ENCODE results near the gene C18orf63. TPM values are rescaled to one million over a fixed set of nuclear protein-coding genes. Genes with fewer than 3 reads are reported as not detected.
A peak's percentile ranks its signal among the peaks of the same experiment; 100 is the strongest.

C18orf63 gene
- total and polyA plus RNA-seq, 4 donors = not detected

DNA sequence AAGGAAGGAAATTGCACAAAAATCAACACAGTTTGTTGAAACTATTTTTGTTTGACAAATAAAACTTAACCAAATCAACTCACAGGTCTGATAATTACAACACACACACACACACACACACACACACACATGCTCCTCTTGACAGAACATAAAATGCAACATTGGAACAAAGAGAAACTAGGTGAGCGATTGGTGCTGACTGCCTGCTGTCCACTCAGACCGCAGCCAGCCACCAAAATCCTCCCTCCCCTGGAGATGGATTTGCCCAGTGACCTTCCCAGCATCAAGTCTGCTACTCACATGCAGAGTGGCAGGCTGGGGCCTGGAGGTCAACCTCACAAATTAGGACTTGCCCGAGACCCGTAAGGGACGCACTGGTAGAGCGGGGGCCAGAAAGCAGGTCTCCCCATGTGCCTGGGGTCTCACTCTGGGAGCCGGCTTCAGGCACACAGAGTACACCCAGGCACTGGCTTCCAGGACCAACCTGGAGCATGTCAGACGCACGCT is 80.1 kb downstream of the C18orf63 start:
- Histone ChIP-seq H3K4me1 (ENCODE audit: control insufficient read depth in 4 of 4, insufficient read depth in 4 of 4, low read length in 3 of 4) (peaks cover 0 to 9% (median 5%) of the 10 kb centered on the region in 4 donors), H3K9ac (ENCODE audit: low read depth in 1 of 2, low read length in 2 of 2) (no peak overlapping the region), H3K4me3 (ENCODE audit: low read depth in 1 of 3, low read length in 3 of 3) (no peak overlapping the region), H3K27ac (ENCODE audit: low read depth in 1 of 2, low read length in 2 of 2) (peak overlapping the region in 1 of 2 donors; percentile 14), H3K9me3 (ENCODE audit: control insufficient read depth in 4 of 4, low read length in 3 of 4) (no peaks in the 10 kb centered on the region), H3K27me3 (ENCODE audit: control insufficient read depth in 4 of 4, insufficient read depth in 4 of 4, low read length in 3 of 4) (no peaks in the 10 kb centered on the region), H3K36me3 (ENCODE audit: control insufficient read depth in 4 of 4, insufficient read depth in 3 of 4, low read depth in 1 of 4, low read length in 3 of 4) (no peaks in the 10 kb centered on the region)
- DNase-seq (ENCODE audit: low spot score) = no peak
- WGBS = 67% methylated on average over 9 of the region's 9 CpGs
- TF ChIP-seq RAD21 (IDR thresholded peaks at IDR 0.05) (no peak), TAF1 (conservative IDR thresholded peaks at IDR 0.05) (no peak), YY1 (IDR thresholded peaks at IDR 0.05) (no peak), SP1 (IDR thresholded peaks at IDR 0.05) (peak; percentile 30), GABPA (IDR thresholded peaks at IDR 0.05 in 1 of 2, conservative IDR thresholded peaks at IDR 0.05 in 1 of 2) (peak in 1 of 2 donors; percentile 26), RXRA (IDR thresholded peaks at IDR 0.05) (peak in 1 of 2 donors; percentile 64), NR2F2 (IDR thresholded peaks at IDR 0.05) (no peak), FOXA2 (IDR thresholded peaks at IDR 0.05) (peak; percentile 66), HNF4A (conservative IDR thresholded peaks at IDR 0.05) (peak; percentile 20 to 62)
- TF ChIP-seq, protein P1, sequence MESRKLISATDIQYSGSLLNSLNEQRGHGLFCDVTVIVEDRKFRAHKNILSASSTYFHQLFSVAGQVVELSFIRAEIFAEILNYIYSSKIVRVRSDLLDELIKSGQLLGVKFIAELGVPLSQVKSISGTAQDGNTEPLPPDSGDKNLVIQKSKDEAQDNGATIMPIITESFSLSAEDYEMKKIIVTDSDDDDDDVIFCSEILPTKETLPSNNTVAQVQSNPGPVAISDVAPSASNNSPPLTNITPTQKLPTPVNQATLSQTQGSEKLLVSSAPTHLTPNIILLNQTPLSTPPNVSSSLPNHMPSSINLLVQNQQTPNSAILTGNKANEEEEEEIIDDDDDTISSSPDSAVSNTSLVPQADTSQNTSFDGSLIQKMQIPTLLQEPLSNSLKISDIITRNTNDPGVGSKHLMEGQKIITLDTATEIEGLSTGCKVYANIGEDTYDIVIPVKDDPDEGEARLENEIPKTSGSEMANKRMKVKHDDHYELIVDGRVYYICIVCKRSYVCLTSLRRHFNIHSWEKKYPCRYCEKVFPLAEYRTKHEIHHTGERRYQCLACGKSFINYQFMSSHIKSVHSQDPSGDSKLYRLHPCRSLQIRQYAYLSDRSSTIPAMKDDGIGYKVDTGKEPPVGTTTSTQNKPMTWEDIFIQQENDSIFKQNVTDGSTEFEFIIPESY (IDR thresholded peaks at IDR 0.05) = no peak
- TF ChIP-seq, protein P2, sequence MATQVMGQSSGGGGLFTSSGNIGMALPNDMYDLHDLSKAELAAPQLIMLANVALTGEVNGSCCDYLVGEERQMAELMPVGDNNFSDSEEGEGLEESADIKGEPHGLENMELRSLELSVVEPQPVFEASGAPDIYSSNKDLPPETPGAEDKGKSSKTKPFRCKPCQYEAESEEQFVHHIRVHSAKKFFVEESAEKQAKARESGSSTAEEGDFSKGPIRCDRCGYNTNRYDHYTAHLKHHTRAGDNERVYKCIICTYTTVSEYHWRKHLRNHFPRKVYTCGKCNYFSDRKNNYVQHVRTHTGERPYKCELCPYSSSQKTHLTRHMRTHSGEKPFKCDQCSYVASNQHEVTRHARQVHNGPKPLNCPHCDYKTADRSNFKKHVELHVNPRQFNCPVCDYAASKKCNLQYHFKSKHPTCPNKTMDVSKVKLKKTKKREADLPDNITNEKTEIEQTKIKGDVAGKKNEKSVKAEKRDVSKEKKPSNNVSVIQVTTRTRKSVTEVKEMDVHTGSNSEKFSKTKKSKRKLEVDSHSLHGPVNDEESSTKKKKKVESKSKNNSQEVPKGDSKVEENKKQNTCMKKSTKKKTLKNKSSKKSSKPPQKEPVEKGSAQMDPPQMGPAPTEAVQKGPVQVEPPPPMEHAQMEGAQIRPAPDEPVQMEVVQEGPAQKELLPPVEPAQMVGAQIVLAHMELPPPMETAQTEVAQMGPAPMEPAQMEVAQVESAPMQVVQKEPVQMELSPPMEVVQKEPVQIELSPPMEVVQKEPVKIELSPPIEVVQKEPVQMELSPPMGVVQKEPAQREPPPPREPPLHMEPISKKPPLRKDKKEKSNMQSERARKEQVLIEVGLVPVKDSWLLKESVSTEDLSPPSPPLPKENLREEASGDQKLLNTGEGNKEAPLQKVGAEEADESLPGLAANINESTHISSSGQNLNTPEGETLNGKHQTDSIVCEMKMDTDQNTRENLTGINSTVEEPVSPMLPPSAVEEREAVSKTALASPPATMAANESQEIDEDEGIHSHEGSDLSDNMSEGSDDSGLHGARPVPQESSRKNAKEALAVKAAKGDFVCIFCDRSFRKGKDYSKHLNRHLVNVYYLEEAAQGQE (IDR thresholded peaks at IDR 0.05) = peak; percentile 24
- TF ChIP-seq, protein P3, sequence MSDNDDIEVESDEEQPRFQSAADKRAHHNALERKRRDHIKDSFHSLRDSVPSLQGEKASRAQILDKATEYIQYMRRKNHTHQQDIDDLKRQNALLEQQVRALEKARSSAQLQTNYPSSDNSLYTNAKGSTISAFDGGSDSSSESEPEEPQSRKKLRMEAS (IDR thresholded peaks at IDR 0.05) = peak; percentile 46

DNA sequence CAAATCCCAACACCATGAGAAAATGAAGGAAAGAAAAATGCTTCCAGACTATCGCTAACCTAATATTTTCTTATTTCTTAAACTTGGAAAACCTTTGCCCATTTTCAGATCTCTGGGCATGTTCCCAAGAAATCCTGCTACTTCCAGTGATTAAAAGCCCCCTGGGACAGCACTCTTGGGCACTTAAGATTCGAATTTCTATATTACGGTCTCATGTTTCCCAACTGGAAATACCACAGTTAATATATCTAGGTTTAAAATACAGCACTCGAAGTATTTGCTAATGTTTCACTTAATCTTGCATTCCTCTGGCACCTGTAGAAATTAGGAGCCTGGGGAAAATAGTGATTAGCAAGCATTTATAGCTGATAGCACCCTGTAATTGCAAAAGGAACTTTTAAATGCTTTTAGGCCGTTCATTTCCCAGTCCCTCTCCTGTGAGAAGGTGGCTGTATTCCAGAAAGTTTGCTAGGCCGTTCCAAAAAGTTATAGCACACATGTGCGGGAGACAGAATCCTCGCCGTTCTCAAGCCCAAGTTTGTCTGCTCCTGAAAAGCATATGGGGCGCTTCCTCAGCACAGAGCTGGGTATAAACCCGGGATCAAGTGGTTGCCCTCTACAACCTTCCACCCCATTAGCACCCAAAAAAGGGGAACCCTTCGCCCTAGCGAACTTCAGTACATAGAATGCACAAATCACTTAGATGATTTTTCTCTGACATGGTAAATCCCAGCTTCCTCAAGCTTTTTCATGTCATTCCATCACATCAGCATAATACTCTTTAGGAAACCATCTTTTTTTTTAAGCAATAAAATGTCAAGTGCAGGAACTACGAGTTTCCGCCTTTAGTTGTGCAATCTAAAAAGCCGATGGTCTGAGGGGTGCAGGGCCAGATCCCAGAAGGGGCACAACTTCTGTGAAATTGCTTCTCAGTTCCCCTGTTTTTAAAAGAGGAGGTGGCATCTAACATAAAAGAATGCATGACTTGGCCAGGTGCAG is 80.8 kb downstream of the C18orf63 start:
- TF ChIP-seq HNF4A (conservative IDR thresholded peaks at IDR 0.05) (no peak), RAD21 (IDR thresholded peaks at IDR 0.05) (no peak), HNF4G (IDR thresholded peaks at IDR 0.05) (no peak), JUND (IDR thresholded peaks at IDR 0.05) (no peak), NR2F2 (IDR thresholded peaks at IDR 0.05) (no peak)
- TF ChIP-seq, protein P4, sequence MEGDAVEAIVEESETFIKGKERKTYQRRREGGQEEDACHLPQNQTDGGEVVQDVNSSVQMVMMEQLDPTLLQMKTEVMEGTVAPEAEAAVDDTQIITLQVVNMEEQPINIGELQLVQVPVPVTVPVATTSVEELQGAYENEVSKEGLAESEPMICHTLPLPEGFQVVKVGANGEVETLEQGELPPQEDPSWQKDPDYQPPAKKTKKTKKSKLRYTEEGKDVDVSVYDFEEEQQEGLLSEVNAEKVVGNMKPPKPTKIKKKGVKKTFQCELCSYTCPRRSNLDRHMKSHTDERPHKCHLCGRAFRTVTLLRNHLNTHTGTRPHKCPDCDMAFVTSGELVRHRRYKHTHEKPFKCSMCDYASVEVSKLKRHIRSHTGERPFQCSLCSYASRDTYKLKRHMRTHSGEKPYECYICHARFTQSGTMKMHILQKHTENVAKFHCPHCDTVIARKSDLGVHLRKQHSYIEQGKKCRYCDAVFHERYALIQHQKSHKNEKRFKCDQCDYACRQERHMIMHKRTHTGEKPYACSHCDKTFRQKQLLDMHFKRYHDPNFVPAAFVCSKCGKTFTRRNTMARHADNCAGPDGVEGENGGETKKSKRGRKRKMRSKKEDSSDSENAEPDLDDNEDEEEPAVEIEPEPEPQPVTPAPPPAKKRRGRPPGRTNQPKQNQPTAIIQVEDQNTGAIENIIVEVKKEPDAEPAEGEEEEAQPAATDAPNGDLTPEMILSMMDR (IDR thresholded peaks at IDR 0.05; ENCODE audit: low read depth, low read length, missing input control) = no peak
- 63% methylated on average over 16 of the region's 16 CpGs for WGBS
- H3K9me3 ChIP-seq (ENCODE audit: control insufficient read depth in 4 of 4, low read length in 3 of 4) = no peaks in the 10 kb centered on the region
- peak overlapping the region in 1 of 2 donors; percentile 14 for H3K27ac ChIP-seq (ENCODE audit: low read depth in 1 of 2, low read length in 2 of 2)
- no peak overlapping the region for H3K4me3 ChIP-seq (ENCODE audit: low read depth in 1 of 3, low read length in 3 of 3)
- peaks cover 0 to 9% (median 5%) of the 10 kb centered on the region in 4 donors for H3K4me1 ChIP-seq (ENCODE audit: control insufficient read depth in 4 of 4, insufficient read depth in 4 of 4, low read length in 3 of 4)
- DNase-seq (ENCODE audit: low spot score) = no peak
- H3K36me3 ChIP-seq (ENCODE audit: control insufficient read depth in 4 of 4, insufficient read depth in 3 of 4, low read depth in 1 of 4, low read length in 3 of 4) = no peaks in the 10 kb centered on the region
- no peaks in the 10 kb centered on the region for H3K27me3 ChIP-seq (ENCODE audit: control insufficient read depth in 4 of 4, insufficient read depth in 4 of 4, low read length in 3 of 4)
- no peak overlapping the region for H3K9ac ChIP-seq (ENCODE audit: low read depth in 1 of 2, low read length in 2 of 2)

Data from liver (tissue), 9 donors.